NCI-H526 (cell line): ENCODE data around the gene REEP6.
"Not testable (repeated sequence)": the region's sequence is repeated elsewhere in the genome, so short reads cannot be mapped to it uniquely, and the experiment has no call there.

ENCODE experiments used
- DNase-seq, 2 experiments: peaks; one replicate each; lab custom pipeline; 2025; lab: John Stamatoyannopoulos, UW

The REEP6 gene

DNA sequence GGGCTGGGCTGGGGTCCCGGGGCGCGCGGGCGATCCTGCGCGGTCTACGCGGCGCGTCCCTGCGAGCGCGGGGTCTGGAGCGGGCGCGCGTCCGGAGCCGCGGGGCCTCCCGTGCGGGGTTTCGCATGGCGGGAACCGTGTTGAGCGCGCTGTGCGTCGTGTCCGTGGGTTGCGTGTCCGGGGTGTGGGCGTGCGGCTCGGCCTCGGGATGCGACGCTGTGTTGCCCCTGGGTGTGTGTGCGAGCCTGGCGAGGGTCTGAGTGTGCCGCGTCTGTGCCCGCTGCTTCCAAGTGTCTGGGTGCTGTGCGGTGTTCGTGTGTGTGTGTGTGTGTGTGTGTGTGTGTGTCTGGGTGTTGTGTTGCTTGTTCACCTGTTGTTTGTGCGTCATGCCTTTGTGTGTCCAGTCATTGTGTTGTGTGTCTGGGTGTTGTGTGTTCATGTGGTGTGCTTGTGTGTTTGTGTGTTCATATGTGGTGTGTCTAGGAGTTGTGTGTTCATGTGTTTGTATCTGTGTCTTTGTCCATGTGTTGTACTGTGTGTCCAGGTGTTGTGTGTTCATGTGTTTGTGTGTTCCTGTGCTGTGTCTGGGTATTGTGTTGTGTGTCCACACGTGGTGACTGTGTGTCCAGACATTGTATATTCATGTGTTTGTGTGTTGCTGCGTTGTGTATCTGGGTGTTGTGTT lies 33.4 kb downstream of the REEP6 start:
- DNase-seq: no peak

- no peak for DNase-seq
Observed at GRCh38 chr19:1524972-1525325, 34.0 kb downstream of the REEP6 start.

DNA sequence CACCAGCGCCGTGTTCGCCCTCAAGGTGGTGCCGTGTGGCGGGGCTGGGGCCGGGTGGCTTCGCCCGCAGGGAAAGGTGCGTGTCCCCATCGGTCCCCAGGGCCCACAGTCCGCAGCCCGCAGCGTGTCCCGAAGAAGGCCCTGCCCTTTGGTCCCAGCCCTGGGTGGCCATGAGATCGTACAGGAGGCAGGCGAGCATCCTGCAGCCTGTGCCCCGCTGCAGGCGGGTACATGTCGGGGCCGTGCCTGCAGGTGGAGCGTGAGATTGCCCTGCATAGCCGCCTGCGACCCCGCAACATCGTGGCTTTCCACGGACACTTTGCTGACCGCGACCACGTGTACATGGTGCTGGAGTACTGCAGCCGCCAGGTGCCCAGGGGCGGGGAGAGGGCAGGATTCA lies 34.4 kb downstream of the REEP6 start:
- no peak for DNase-seq

- DNase-seq: no peak
Observed at GRCh38 chr19:1526066-1526778, 35.2 kb downstream of the REEP6 start.

DNA sequence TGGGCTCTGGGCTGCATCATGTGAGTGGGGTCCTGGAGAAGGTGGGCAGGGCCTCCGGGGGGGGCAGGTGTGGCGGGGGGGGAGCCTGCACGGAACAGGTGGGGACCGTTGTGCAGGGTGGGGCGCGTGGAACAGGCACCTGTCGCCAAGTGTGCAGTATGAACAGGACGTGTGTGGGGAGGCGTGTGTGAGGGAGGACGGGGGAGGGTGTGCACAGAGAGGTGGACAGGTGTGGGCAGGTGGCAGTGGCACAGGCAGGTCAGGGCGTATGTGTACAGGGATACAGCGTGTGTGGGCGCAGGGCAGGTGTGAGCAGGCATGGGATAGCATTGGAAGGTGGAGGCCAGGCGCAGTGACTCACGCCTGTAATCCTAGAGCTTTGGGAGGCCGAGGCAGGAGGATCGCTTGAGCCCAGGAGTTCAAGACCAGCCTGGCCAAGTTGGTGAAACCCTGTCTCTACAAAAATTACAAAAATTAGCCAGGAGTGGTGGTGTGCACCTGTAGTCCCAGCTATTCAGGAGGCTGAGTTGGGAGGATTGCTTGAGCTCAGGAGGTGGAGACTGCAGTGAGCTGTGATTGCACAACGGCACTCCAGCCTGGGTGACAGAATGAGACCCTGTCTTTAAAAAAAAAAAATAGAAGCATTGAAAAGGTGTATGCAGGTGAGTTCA lies 36.1 kb downstream of the REEP6 start:
- DNase-seq: no peak

GRCh38 chr19:1527650-1528309 lies 36.8 kb downstream of the REEP6 start:
- no peak for DNase-seq

DNA sequence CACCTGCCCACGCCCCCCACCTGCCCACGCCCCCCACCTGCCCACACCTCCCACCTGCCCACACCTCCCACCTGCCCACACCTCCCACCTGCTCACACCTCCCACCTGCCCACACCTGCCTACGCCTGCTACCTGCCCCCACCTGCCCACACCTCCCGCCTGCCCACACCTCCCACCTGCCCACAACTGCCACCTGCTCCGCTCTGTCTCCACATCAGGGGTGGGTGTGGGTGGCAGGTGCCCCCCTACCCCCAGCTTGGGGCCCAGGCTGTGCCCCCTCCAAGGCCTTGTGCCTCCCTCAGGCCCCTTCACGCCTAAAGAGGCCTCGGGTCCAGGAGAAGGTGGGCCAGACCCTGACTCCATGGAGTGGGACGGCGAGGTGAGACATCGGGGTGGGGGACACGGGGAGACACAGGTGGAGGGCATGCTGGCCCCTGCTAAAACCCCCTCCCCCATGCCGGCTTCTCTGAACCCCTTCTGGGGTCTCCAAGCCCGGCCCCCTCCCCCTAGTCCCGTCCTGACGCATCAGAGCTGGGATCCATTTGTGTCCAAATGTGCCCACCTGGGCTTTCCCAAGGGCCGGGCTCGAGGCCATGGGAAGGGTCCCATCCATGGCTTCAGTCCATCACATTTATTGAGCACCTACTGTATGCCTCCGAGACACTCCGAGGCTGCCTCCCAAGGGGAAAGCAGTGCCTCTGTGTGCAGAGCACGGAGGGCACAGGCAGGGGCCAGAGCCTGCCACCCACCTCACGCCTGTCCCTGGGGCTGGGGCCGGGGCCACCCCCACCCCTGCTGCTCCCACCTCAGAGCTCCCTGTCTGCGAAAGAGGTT lies 37.8 kb downstream of the REEP6 start:
- DNase-seq: no peak

- no peak for DNase-seq
Observed at GRCh38 chr19:1529430-1529816, 38.4 kb downstream of the REEP6 start.

DNA sequence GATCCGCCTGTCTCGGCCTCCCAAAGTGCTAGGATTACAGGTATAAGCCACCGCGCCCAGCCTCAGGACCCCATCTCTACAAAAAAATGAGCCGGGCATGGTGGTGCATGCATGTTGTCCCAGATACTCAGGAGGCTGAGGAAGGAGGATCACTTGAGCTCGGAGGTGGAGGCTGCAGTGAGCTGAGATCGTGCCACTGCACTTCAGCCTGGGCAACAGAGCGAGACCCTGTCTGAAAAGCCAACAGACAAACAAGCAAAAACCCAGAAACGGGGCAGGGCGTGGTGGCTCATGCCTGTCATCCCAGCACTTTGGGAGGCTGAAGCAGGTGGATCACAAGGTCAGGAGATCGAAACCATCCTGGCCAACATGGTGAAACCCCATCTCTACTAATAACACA lies 39.9 kb downstream of the REEP6 start:
- DNase-seq: not testable (repeated sequence)

DNA sequence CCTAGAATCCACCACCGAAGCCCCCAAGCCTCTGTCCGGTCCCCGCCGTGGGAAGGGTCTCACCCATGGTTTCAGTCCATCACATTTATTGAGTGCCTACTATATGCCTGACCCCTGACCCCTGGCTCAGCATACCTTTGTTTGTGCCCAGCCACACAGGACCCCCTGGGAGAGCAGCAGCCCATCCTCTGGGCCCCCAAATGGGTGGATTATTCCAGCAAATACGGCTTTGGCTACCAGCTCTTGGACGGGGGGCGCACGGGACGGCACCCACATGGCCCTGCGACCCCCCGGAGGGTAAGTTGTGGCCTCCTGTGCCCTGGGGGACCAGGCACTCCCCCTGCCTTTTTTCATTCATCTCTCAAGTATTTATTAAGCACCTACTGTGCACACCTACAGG lies 40.6 kb downstream of the REEP6 start:
- no peak for DNase-seq

GRCh38 chr19:1532003-1532402 lies 41.0 kb downstream of the REEP6 start:
- no peak for DNase-seq

- DNase-seq: no peak
Observed at GRCh38 chr19:1533510-1534150, 42.6 kb downstream of the REEP6 start.

DNA sequence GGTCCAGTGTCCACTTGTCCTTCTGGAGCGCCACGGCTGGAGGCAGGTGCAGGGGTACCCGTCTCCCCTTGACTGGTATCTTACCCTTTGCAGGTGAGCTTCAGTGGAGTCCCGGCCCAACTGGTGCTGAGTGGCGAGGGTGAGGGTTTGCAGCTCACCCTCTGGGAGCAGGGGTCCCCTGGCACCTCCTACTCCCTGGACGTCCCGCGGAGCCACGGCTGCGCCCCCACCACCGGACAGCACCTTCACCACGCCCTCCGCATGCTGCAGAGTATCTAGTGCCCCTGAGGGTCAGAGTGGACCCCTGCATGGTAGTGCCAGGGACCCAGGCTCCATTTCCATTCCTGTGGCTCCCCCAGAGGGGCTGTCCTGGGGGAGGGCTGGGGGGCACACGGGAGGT lies 44.0 kb downstream of the REEP6 start:
- DNase-seq: no peak

GRCh38 chr19:1535699-1536098 lies 44.7 kb downstream of the REEP6 start:
- not testable (repeated sequence) for DNase-seq

DNA sequence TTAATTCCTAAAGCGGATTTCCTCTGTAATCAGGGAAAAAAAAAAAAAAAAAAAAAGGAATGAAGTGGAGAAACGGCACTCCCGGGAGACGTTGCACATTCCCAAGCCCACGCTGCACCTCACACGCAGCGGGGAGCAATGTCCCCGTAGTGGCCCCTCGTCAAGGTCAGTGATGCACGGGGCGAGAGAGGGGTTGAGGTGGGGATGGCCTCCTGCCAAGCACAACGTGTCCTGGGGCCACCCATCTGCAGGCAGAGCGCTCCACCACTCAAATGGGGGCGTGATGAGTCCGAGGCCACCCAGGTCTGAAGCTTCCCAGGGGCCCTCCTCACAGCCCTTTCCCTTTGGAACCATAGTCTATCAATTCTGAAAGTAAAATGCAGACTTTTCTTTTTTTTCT lies 48.0 kb downstream of the REEP6 start:
- DNase-seq: no peak

DNA sequence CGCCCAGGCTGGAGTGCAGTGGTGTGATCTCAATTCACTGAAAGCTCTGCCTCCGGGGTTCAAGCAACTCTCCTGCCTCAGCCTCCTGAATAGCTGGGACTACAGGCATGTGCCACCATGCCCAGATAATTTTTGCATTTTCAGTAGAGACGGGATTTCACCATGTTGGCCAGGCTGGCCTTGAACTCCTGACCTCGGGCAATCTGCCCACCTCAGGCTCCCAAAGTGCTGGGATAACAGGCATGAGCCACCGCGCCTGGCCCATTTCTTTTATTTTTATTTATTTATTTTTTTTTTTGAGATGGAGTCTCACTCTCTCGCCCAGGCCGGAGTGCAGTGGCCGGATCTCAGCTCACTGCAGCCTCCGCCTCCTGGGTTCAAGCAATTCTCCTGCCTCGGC lies 48.8 kb downstream of the REEP6 start:
- not testable (repeated sequence) for DNase-seq

- DNase-seq: no peak
Observed at GRCh38 chr19:1540365-1540925, 49.5 kb downstream of the REEP6 start.
